OCI-LY3 (cell line): ENCODE measurements around the gene CCDC27.
"Not testable (repeated sequence)": the region's sequence is repeated elsewhere in the genome, so short reads cannot be mapped to it uniquely, and the experiment has no call there.

Source experiments
- EZH2phosphoT487 ChIP-seq: fragments of 200-600 bp; shearing (Covaris generic); IDR thresholded peaks from 2 replicates; pipeline ENCODE4 v1.6.1; 2018; ENCODE audit warnings: antibody characterized with exemption, mixed run types, low read depth
- TF ChIP-seq, protein P1 (sequence below): fragments of 200-600, 300-600 bp; sonication (generic); IDR thresholded peaks from 2 replicates; pipeline ENCODE4 v1.5.1; 2014; ENCODE audit warnings: antibody characterized with exemption, low read length, low read depth

DNA sequence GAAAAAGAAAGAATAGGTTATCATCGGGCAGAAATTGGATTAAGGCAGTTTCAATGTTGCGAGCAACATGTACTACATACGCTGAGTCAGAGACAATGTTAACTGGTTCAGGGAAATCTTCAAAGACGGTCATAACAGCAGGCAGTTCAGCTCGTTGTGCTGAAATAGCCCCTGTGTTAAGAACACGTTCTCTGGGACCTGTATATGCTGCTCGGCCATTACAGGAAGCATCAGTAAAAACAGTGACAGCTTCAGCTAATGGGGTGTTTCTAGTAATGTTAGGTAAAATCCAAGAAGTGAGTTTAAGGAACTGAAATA lies 52.3 kb downstream of the CCDC27 start:
- not testable (repeated sequence) for TF ChIP-seq EZH2phosphoT487
- TF ChIP-seq, protein P1, sequence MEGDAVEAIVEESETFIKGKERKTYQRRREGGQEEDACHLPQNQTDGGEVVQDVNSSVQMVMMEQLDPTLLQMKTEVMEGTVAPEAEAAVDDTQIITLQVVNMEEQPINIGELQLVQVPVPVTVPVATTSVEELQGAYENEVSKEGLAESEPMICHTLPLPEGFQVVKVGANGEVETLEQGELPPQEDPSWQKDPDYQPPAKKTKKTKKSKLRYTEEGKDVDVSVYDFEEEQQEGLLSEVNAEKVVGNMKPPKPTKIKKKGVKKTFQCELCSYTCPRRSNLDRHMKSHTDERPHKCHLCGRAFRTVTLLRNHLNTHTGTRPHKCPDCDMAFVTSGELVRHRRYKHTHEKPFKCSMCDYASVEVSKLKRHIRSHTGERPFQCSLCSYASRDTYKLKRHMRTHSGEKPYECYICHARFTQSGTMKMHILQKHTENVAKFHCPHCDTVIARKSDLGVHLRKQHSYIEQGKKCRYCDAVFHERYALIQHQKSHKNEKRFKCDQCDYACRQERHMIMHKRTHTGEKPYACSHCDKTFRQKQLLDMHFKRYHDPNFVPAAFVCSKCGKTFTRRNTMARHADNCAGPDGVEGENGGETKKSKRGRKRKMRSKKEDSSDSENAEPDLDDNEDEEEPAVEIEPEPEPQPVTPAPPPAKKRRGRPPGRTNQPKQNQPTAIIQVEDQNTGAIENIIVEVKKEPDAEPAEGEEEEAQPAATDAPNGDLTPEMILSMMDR = not testable (repeated sequence)
